Neural cell (in vitro differentiated cells): ENCODE measurements around the gene STEAP4. TPM values are rescaled to one million over a fixed set of nuclear protein-coding genes. Genes with fewer than 3 reads are reported as not detected.

Experiments
- H2AFZ ChIP-seq: fragments of 200-600, 300-800 bp; sonication (generic), shearing (Covaris generic); 2 replicates; pipeline ENCODE4 v1.6.0; 2014; ENCODE audit warnings: low read depth, mild to moderate bottlenecking, antibody characterized with exemption, low read length, moderate library complexity
- H3F3A ChIP-seq: fragments of 200-600 bp; shearing (Covaris generic); 2 replicates; pipeline ENCODE4 v1.6.1; 2016; ENCODE audit warnings: mild to moderate bottlenecking, moderate library complexity, mixed read lengths, antibody characterized with exemption, low read length; ENCODE audit not compliant: insufficient read depth, poor library complexity, severe bottlenecking
- H3K27ac ChIP-seq: fragments of 200-600, 300-800 bp; sonication (generic), shearing (Covaris generic); 2 replicates; pipeline ENCODE4 v1.5.1; 2014; ENCODE audit warnings: mild to moderate bottlenecking, low read length, moderate library complexity
- H3K27me3 ChIP-seq: fragments of 300-800, 200-600 bp; sonication (generic), shearing (Covaris generic); 2 replicates; pipeline ENCODE4 v1.6.0; 2014; ENCODE audit warnings: mild to moderate bottlenecking, low read depth, low read length, moderate library complexity; ENCODE audit not compliant: insufficient read depth
- H3K36me3 ChIP-seq: fragments of 300-800, 200-600 bp; sonication (generic), shearing (Covaris generic); 2 replicates; pipeline ENCODE4 v1.5.1; 2014; ENCODE audit warnings: mild to moderate bottlenecking, antibody characterized with exemption, low read length, moderate library complexity; ENCODE audit not compliant: insufficient read depth
- H3K4me2 ChIP-seq: fragments of 300-800, 200-600 bp; sonication (generic), shearing (Covaris generic); 2 replicates; pipeline ENCODE4 v1.6.0; 2014; ENCODE audit warnings: mild to moderate bottlenecking, low read length
- H3K4me3 ChIP-seq: fragments of 300-800, 200-600 bp; sonication (generic), shearing (Covaris generic); 2 replicates; pipeline ENCODE4 v1.5.1; 2014; ENCODE audit warnings: mild to moderate bottlenecking, low read length, moderate library complexity
- H3K79me2 ChIP-seq: fragments of 200-600 bp; shearing (Covaris generic); replicated peaks from 2 replicates; pipeline ENCODE4 v1.6.0; 2014; ENCODE audit warnings: mild to moderate bottlenecking, low read length, moderate library complexity; ENCODE audit not compliant: insufficient read depth
- H3K9ac ChIP-seq: fragments of 300-800, 200-600 bp; sonication (generic), shearing (Covaris generic); 2 replicates; pipeline ENCODE4 v1.6.1; 2016; ENCODE audit warnings: mild to moderate bottlenecking, low read length, mixed read lengths
- H3K9me2 ChIP-seq: fragments of 200-600 bp; shearing (Covaris generic); 2 replicates; pipeline ENCODE4 v1.6.1; 2016; ENCODE audit warnings: mild to moderate bottlenecking, low read length, mixed read lengths; ENCODE audit not compliant: insufficient read depth
- H3K9me3 ChIP-seq: fragments of 200-600, 300-800 bp; sonication (generic), shearing (Covaris generic); 2 replicates; pipeline ENCODE4 v1.6.1; 2016; ENCODE audit warnings: mild to moderate bottlenecking, mixed run types, low read length, moderate library complexity, mixed read lengths
- H4K20me1 ChIP-seq: fragments of 200-600 bp; shearing (Covaris generic); 2 replicates; pipeline ENCODE4 v1.6.1; 2016; ENCODE audit warnings: mild to moderate bottlenecking, mixed run types; ENCODE audit not compliant: insufficient read depth
- CTCF ChIP-seq: fragments of 450-650 bp; IDR thresholded peaks from 2 replicates; pipeline ENCODE4 v1.5.1; 2014; ENCODE audit warnings: antibody characterized with exemption, mild to moderate bottlenecking, moderate library complexity; ENCODE audit not compliant: poor library complexity, severe bottlenecking
- EP300 ChIP-seq: fragments of 450-650 bp; conservative IDR thresholded peaks from 2 replicates; pipeline ENCODE4 v1.6.1; 2014; ENCODE audit warnings: antibody characterized with exemption, mild to moderate bottlenecking, moderate library complexity; ENCODE audit not compliant: poor library complexity, severe bottlenecking
- EZH2 ChIP-seq: fragments of 200-600, 300-800 bp; shearing (Covaris generic), sonication (generic); IDR thresholded peaks from 2 replicates; pipeline ENCODE4 v1.6.1; 2014; ENCODE audit warnings: antibody characterized with exemption, low read length, borderline replicate concordance, mild to moderate bottlenecking; ENCODE audit not compliant: insufficient read depth, poor library complexity, severe bottlenecking
- MXI1 ChIP-seq: fragments of 450-650 bp; conservative IDR thresholded peaks from 2 replicates; pipeline ENCODE4 v1.6.1; 2014; ENCODE audit warnings: antibody characterized with exemption, mild to moderate bottlenecking; ENCODE audit not compliant: poor library complexity, severe bottlenecking
- POLR2AphosphoS5 ChIP-seq: IDR thresholded peaks from 2 replicates; pipeline ENCODE4 v1.6.1; 2012
- RAD21 ChIP-seq: fragments of 450-650 bp; conservative IDR thresholded peaks from 2 replicates; pipeline ENCODE4 v1.6.1; 2014; ENCODE audit warnings: antibody characterized with exemption, mild to moderate bottlenecking, moderate library complexity
- REST ChIP-seq: IDR thresholded peaks from 2 replicates; pipeline ENCODE4 v1.6.1; 2012; ENCODE audit warnings: borderline replicate concordance
- SMC3 ChIP-seq: fragments of 450-650 bp; conservative IDR thresholded peaks from 2 replicates; pipeline ENCODE4 v1.6.1; 2014; ENCODE audit warnings: antibody characterized with exemption, mild to moderate bottlenecking, moderate library complexity; ENCODE audit not compliant: poor library complexity
- TAF1 ChIP-seq: IDR thresholded peaks from 2 replicates; pipeline ENCODE4 v1.6.1; 2012; ENCODE audit warnings: low read depth
- polyA plus RNA-seq: library from polyadenylated mRNA; depleted of rRNA; stranded (reverse); fragments of >200 nt; gene quantifications from 2 replicates; pipeline ENCODE4 v1.2.3, GENCODE V29; 2014

The STEAP4 gene
- polyA plus RNA-seq, 1 donor from 2014 or later: not detected

- TF ChIP-seq POLR2AphosphoS5 (no peak), MXI1 (no peak), EP300 (no peak), SMC3 (no peak), CTCF (no peak), RAD21 (no peak), EZH2 (no peak)
- Histone ChIP-seq H4K20me1 (no peaks in the 10 kb centered on the region), H2AFZ (no peak overlapping the region)
Measured at GRCh38 chr7:88312061-88312663, 5.5 kb upstream of the STEAP4 start.

GRCh38 chr7:88311675-88312036 lies 5.0 kb upstream of the STEAP4 start:
- TF ChIP-seq SMC3 (no peak), REST (no peak), EP300 (no peak), MXI1 (no peak), EZH2 (no peak), TAF1 (no peak), POLR2AphosphoS5 (no peak), RAD21 (no peak), CTCF (no peak)
- no peaks in the 10 kb centered on the region for H3K36me3 ChIP-seq
- no peak overlapping the region for H3K4me3 ChIP-seq
- no peaks in the 10 kb centered on the region for H3K9me3 ChIP-seq
- H3F3A ChIP-seq: no peaks in the 10 kb centered on the region
- no peaks in the 10 kb centered on the region for H3K79me2 ChIP-seq
- no peak overlapping the region for H3K27ac ChIP-seq
- no peak overlapping the region for H2AFZ ChIP-seq
- H3K4me2 ChIP-seq: no peak overlapping the region
- peaks cover 8% of the 10 kb centered on the region for H3K27me3 ChIP-seq
- H3K9me2 ChIP-seq: no peaks in the 10 kb centered on the region
- no peak overlapping the region for H3K9ac ChIP-seq
- no peaks in the 10 kb centered on the region for H4K20me1 ChIP-seq

More at GRCh38 chr7:88312061-88312663, 5.5 kb upstream of the STEAP4 start:
- H3K27me3 ChIP-seq: peaks cover 3% of the 10 kb centered on the region
- H3K9ac ChIP-seq: no peak overlapping the region
- no peaks in the 10 kb centered on the region for H3K36me3 ChIP-seq
- no peak overlapping the region for H3K4me3 ChIP-seq
- no peak overlapping the region for H3K27ac ChIP-seq
- H3K9me3 ChIP-seq: no peaks in the 10 kb centered on the region
- no peak overlapping the region for H3K4me2 ChIP-seq
- no peaks in the 10 kb centered on the region for H3F3A ChIP-seq
- no peaks in the 10 kb centered on the region for H3K9me2 ChIP-seq
- no peaks in the 10 kb centered on the region for H3K79me2 ChIP-seq
